Dedifferentiated amniotic fluid mesenchymal stem cell (primary cell): ENCODE data around the gene PI16.
A peak's percentile ranks its signal among the peaks of the same experiment; 100 is the strongest.

Source experiments
- DNase-seq: peaks from one replicate; pipeline ENCODE4 v3.0.0-alpha.2; 2016; ENCODE audit errors: extremely low spot score

The PI16 gene

GRCh38 chr6:36954262-36954931 is at the start of gene PI16:
Gene PI16 (plus strand): TSS chr6:36954738. CDS start chr6:36954761, 23 bp downstream.
- no peak for DNase-seq

GRCh38 chr6:36904851-36905393 is 49.6 kb upstream of the PI16 start:
- DNase-seq = no peak

GRCh38 chr6:36906539-36907325 is 47.8 kb upstream of the PI16 start:
- no peak for DNase-seq

GRCh38 chr6:36907781-36908180 is 46.8 kb upstream of the PI16 start:
- no peak for DNase-seq

GRCh38 chr6:36908747-36909146 is 45.8 kb upstream of the PI16 start:
- DNase-seq = no peak

- DNase-seq = no peak
Measured at GRCh38 chr6:36912030-36912454, 42.5 kb upstream of the PI16 start.

GRCh38 chr6:36912586-36912985 is 42.0 kb upstream of the PI16 start:
- DNase-seq = peak; percentile 86

- DNase-seq = no peak
Measured at GRCh38 chr6:36913082-36913481, 41.5 kb upstream of the PI16 start.

- DNase-seq = no peak
Measured at GRCh38 chr6:36914227-36914794, 40.2 kb upstream of the PI16 start.

GRCh38 chr6:36915599-36915998 is 38.9 kb upstream of the PI16 start:
- DNase-seq = no peak

GRCh38 chr6:36916126-36916525 is 38.4 kb upstream of the PI16 start:
- DNase-seq = no peak

- DNase-seq = peak; percentile 95
Measured at GRCh38 chr6:36917541-36918193, 36.9 kb upstream of the PI16 start.

- no peak for DNase-seq
Measured at GRCh38 chr6:36920049-36920448, 34.5 kb upstream of the PI16 start.

- no peak for DNase-seq
Measured at GRCh38 chr6:36920546-36920945, 34.0 kb upstream of the PI16 start.

GRCh38 chr6:36924131-36924530 is 30.4 kb upstream of the PI16 start:
- DNase-seq = no peak

GRCh38 chr6:36924778-36925374 is 29.7 kb upstream of the PI16 start:
- DNase-seq = no peak

GRCh38 chr6:36925809-36926208 is 28.7 kb upstream of the PI16 start:
- no peak for DNase-seq

- no peak for DNase-seq
Measured at GRCh38 chr6:36926708-36927513, 27.6 kb upstream of the PI16 start.

- no peak for DNase-seq
Measured at GRCh38 chr6:36927691-36928546, 26.6 kb upstream of the PI16 start.

GRCh38 chr6:36928547-36928918 is 26.0 kb upstream of the PI16 start:
- DNase-seq = no peak
